ENCODE results near the gene CYB561D1. TPM values are rescaled to one million over a fixed set of nuclear protein-coding genes. Genes with fewer than 3 reads are reported as not detected.

Gene CYB561D1
- total and polyA plus RNA-seq, 9 donors, result 3.9 to 13.8 (median 9.0) TPM

- H3K9me3 ChIP-seq (replicated peaks; ENCODE audit: control insufficient read depth, low read depth, low read length), result no peaks in the 10 kb centered on the region
- DNase-seq, result no peak
- no peak overlapping the region for H3K27ac ChIP-seq (ENCODE audit: low read length)
- 78% methylated on average over 4 of the region's 5 CpGs for WGBS (ENCODE audit: insufficient coverage)
- no peaks in the 10 kb centered on the region for H3K27me3 ChIP-seq (ENCODE audit: control insufficient read depth, insufficient read depth, low read length)
- peaks cover 24% of the 10 kb centered on the region for H3K4me1 ChIP-seq (ENCODE audit: control insufficient read depth, insufficient read depth, low read length)
- H3K36me3 ChIP-seq (ENCODE audit: control insufficient read depth, insufficient read depth, low read length), result peaks cover 66% of the 10 kb centered on the region
- no peak overlapping the region for H3K4me3 ChIP-seq (ENCODE audit: low read length)
These were observed 5.7 kb upstream of the CYB561D1 start for GRCh38 chr1:109488201-109488600.

- peaks cover 66% of the 10 kb centered on the region for H3K36me3 ChIP-seq (ENCODE audit: control insufficient read depth, insufficient read depth, low read length)
- H3K4me1 ChIP-seq (ENCODE audit: control insufficient read depth, insufficient read depth, low read length), result peaks cover 27% of the 10 kb centered on the region
- no peak overlapping the region for H3K4me3 ChIP-seq (ENCODE audit: low read length)
- 92% methylated on average over 11 of the region's 12 CpGs for WGBS (ENCODE audit: insufficient coverage)
- no peaks in the 10 kb centered on the region for H3K27me3 ChIP-seq (ENCODE audit: control insufficient read depth, insufficient read depth, low read length)
- no peak overlapping the region for H3K27ac ChIP-seq (ENCODE audit: low read length)
- DNase-seq, result no peak
- H3K9me3 ChIP-seq (replicated peaks; ENCODE audit: control insufficient read depth, low read depth, low read length), result no peaks in the 10 kb centered on the region
These were observed 5.2 kb upstream of the CYB561D1 start for GRCh38 chr1:109488696-109489095.

GRCh38 chr1:109490029-109490933 is 3.6 kb upstream of the CYB561D1 start:
- H3K9me3 ChIP-seq (replicated peaks; ENCODE audit: control insufficient read depth, low read depth, low read length), result no peaks in the 10 kb centered on the region
- H3K4me1 ChIP-seq (ENCODE audit: control insufficient read depth, insufficient read depth, low read length), result peaks cover 26% of the 10 kb centered on the region
- peak; percentile 79 for DNase-seq
- 78% methylated on average over 6 of the region's 11 CpGs for WGBS (ENCODE audit: insufficient coverage)
- no peak overlapping the region for H3K4me3 ChIP-seq (ENCODE audit: low read length)
- H3K27ac ChIP-seq (ENCODE audit: low read length), result no peak overlapping the region
- H3K36me3 ChIP-seq (ENCODE audit: control insufficient read depth, insufficient read depth, low read length), result peaks cover 68% of the 10 kb centered on the region
- no peaks in the 10 kb centered on the region for H3K27me3 ChIP-seq (ENCODE audit: control insufficient read depth, insufficient read depth, low read length)

GRCh38 chr1:109490934-109491302 is 3.0 kb upstream of the CYB561D1 start:
- 75% methylated on average over 5 of the region's 11 CpGs for WGBS (ENCODE audit: insufficient coverage)
- Histone ChIP-seq H3K27ac (ENCODE audit: low read length) (no peak overlapping the region), H3K4me1 (ENCODE audit: control insufficient read depth, insufficient read depth, low read length) (peaks cover 24% of the 10 kb centered on the region)

GRCh38 chr1:109491372-109491771 is 2.5 kb upstream of the CYB561D1 start:
- no peaks in the 10 kb centered on the region for H3K9me3 ChIP-seq (replicated peaks; ENCODE audit: control insufficient read depth, low read depth, low read length)
- H3K27me3 ChIP-seq (ENCODE audit: control insufficient read depth, insufficient read depth, low read length), result no peaks in the 10 kb centered on the region
- H3K36me3 ChIP-seq (ENCODE audit: control insufficient read depth, insufficient read depth, low read length), result peaks cover 73% of the 10 kb centered on the region
- DNase-seq, result no peak
- no peak overlapping the region for H3K27ac ChIP-seq (ENCODE audit: low read length)
- WGBS (ENCODE audit: insufficient coverage), result 100% methylated on average over 6 of the region's 8 CpGs
- peaks cover 24% of the 10 kb centered on the region for H3K4me1 ChIP-seq (ENCODE audit: control insufficient read depth, insufficient read depth, low read length)
- H3K4me3 ChIP-seq (ENCODE audit: low read length), result no peak overlapping the region

More at GRCh38 chr1:109490934-109491302, 3.0 kb upstream of the CYB561D1 start:
- Histone ChIP-seq H3K9me3 (replicated peaks; ENCODE audit: control insufficient read depth, low read depth, low read length) (no peaks in the 10 kb centered on the region), H3K36me3 (ENCODE audit: control insufficient read depth, insufficient read depth, low read length) (peaks cover 72% of the 10 kb centered on the region), H3K27me3 (ENCODE audit: control insufficient read depth, insufficient read depth, low read length) (no peaks in the 10 kb centered on the region), H3K4me3 (ENCODE audit: low read length) (no peak overlapping the region)
- DNase-seq, result no peak

- Histone ChIP-seq H3K27me3 (ENCODE audit: control insufficient read depth, insufficient read depth, low read length) (no peaks in the 10 kb centered on the region), H3K4me1 (ENCODE audit: control insufficient read depth, insufficient read depth, low read length) (peaks cover 33% of the 10 kb centered on the region), H3K36me3 (ENCODE audit: control insufficient read depth, insufficient read depth, low read length) (peaks cover 72% of the 10 kb centered on the region), H3K27ac (ENCODE audit: low read length) (no peak overlapping the region), H3K9me3 (replicated peaks; ENCODE audit: control insufficient read depth, low read depth, low read length) (no peaks in the 10 kb centered on the region), H3K4me3 (ENCODE audit: low read length) (no peak overlapping the region)
- DNase-seq, result no peak
- 42% methylated on average over 4 of the region's 4 CpGs for WGBS (ENCODE audit: insufficient coverage)
These were observed 1.1 kb upstream of the CYB561D1 start for GRCh38 chr1:109492779-109493178.

GRCh38 chr1:109493227-109493626 is 667 bp upstream of the CYB561D1 start:
- Histone ChIP-seq H3K4me3 (ENCODE audit: low read length) (no peak overlapping the region), H3K27ac (ENCODE audit: low read length) (peak overlapping the region; percentile 67), H3K36me3 (ENCODE audit: control insufficient read depth, insufficient read depth, low read length) (peaks cover 68% of the 10 kb centered on the region)

GRCh38 chr1:109495738-109496137 is 1.8 kb downstream of the CYB561D1 start:
- peaks cover 56% of the 10 kb centered on the region for H3K36me3 ChIP-seq (ENCODE audit: control insufficient read depth, insufficient read depth, low read length)
- no peak overlapping the region for H3K27ac ChIP-seq (ENCODE audit: low read length)
- DNase-seq, result no peak
- no peaks in the 10 kb centered on the region for H3K9me3 ChIP-seq (replicated peaks; ENCODE audit: control insufficient read depth, low read depth, low read length)
- no peaks in the 10 kb centered on the region for H3K27me3 ChIP-seq (ENCODE audit: control insufficient read depth, insufficient read depth, low read length)
- H3K4me1 ChIP-seq (ENCODE audit: control insufficient read depth, insufficient read depth, low read length), result peaks cover 52% of the 10 kb centered on the region
- H3K4me3 ChIP-seq (ENCODE audit: low read length), result no peak overlapping the region
- 91% methylated on average over 7 of the region's 7 CpGs for WGBS (ENCODE audit: insufficient coverage)

More at GRCh38 chr1:109493227-109493626, 667 bp upstream of the CYB561D1 start:
- no peaks in the 10 kb centered on the region for H3K9me3 ChIP-seq (replicated peaks; ENCODE audit: control insufficient read depth, low read depth, low read length)
- no peaks in the 10 kb centered on the region for H3K27me3 ChIP-seq (ENCODE audit: control insufficient read depth, insufficient read depth, low read length)
- 35% methylated on average over 3 of the region's 4 CpGs for WGBS (ENCODE audit: insufficient coverage)
- H3K4me1 ChIP-seq (ENCODE audit: control insufficient read depth, insufficient read depth, low read length), result peaks cover 37% of the 10 kb centered on the region
- no peak for DNase-seq

- peaks cover 51% of the 10 kb centered on the region for H3K36me3 ChIP-seq (ENCODE audit: control insufficient read depth, insufficient read depth, low read length)
- 63% methylated on average over 4 of the region's 9 CpGs for WGBS (ENCODE audit: insufficient coverage)
- peaks cover 56% of the 10 kb centered on the region for H3K4me1 ChIP-seq (ENCODE audit: control insufficient read depth, insufficient read depth, low read length)
- no peaks in the 10 kb centered on the region for H3K27me3 ChIP-seq (ENCODE audit: control insufficient read depth, insufficient read depth, low read length)
- no peaks in the 10 kb centered on the region for H3K9me3 ChIP-seq (replicated peaks; ENCODE audit: control insufficient read depth, low read depth, low read length)
- DNase-seq, result no peak
- H3K27ac ChIP-seq (ENCODE audit: low read length), result peak overlapping the region; percentile 60
- H3K4me3 ChIP-seq (ENCODE audit: low read length), result no peak overlapping the region
These were observed 3.7 kb downstream of the CYB561D1 start for GRCh38 chr1:109497449-109498160.

- peak; percentile 84 for DNase-seq
- peak overlapping the region; percentile 63 for H3K27ac ChIP-seq (ENCODE audit: low read length)
- H3K4me1 ChIP-seq (ENCODE audit: control insufficient read depth, insufficient read depth, low read length), result peaks cover 51% of the 10 kb centered on the region
- H3K36me3 ChIP-seq (ENCODE audit: control insufficient read depth, insufficient read depth, low read length), result peaks cover 48% of the 10 kb centered on the region
- WGBS (ENCODE audit: insufficient coverage), result 55% methylated on average over 9 of the region's 12 CpGs
- no peaks in the 10 kb centered on the region for H3K9me3 ChIP-seq (replicated peaks; ENCODE audit: control insufficient read depth, low read depth, low read length)
- H3K27me3 ChIP-seq (ENCODE audit: control insufficient read depth, insufficient read depth, low read length), result no peaks in the 10 kb centered on the region
- no peak overlapping the region for H3K4me3 ChIP-seq (ENCODE audit: low read length)
These were observed 4.4 kb downstream of the CYB561D1 start for GRCh38 chr1:109498161-109498801.

All from muscle of leg (tissue), 11 donors.